ENCODE data around the gene DRC7.

Gene DRC7

GRCh38 chr16:57675741-57676551, 18.7 kb upstream of the DRC7 start:
- DNase-seq (ENCODE audit: low spot score) = no peak

GRCh38 chr16:57676553-57677085, 18.0 kb upstream of the DRC7 start:
- no peak for DNase-seq (ENCODE audit: low spot score)

DNA sequence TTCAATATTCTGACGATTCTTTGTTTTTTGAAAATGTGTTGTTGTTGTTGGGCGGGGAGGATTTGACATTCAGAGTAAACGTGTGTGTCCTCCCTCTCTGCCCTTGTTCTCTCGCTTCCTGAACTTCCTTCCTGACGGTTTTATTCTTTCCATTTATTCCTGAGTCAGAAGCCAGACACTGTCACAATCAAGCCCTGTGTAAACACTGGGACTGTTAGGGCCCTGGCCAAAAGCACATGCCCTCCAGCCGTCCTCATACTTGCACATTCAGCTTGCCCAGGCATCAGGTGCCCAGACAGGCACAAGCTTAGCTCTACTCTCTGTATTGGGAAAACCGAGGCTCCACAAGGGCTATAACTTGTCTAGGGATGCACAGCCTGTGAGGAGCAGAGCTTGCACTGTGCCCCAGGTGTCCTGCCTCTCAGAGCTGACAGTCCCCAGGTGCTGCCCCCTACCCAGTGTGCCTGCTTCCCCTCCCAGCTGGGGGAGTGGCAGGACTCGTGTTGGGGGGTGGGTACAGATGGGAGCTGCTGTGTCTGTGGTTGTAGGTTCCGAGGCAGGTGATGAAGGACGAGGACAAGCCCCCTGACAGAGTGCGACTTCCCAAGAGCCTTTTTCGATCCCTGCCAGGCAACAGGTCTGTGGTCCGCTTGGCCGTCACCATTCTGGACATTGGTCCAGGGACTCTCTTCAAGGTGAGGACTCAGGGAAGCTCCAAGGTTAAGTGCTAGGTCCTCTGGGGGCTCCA, 16.8 kb upstream of the DRC7 start:
- DNase-seq (ENCODE audit: low spot score) = no peak

- no peak for DNase-seq (ENCODE audit: low spot score)
Observed at GRCh38 chr16:57679016-57679415, 15.6 kb upstream of the DRC7 start.

GRCh38 chr16:57679767-57680482, 14.7 kb upstream of the DRC7 start:
- DNase-seq (ENCODE audit: low spot score) = no peak

- DNase-seq (ENCODE audit: low spot score) = no peak
Observed at GRCh38 chr16:57680842-57681375, 13.7 kb upstream of the DRC7 start.

GRCh38 chr16:57681950-57682728, 12.5 kb upstream of the DRC7 start:
- no peak for DNase-seq (ENCODE audit: low spot score)

DNA sequence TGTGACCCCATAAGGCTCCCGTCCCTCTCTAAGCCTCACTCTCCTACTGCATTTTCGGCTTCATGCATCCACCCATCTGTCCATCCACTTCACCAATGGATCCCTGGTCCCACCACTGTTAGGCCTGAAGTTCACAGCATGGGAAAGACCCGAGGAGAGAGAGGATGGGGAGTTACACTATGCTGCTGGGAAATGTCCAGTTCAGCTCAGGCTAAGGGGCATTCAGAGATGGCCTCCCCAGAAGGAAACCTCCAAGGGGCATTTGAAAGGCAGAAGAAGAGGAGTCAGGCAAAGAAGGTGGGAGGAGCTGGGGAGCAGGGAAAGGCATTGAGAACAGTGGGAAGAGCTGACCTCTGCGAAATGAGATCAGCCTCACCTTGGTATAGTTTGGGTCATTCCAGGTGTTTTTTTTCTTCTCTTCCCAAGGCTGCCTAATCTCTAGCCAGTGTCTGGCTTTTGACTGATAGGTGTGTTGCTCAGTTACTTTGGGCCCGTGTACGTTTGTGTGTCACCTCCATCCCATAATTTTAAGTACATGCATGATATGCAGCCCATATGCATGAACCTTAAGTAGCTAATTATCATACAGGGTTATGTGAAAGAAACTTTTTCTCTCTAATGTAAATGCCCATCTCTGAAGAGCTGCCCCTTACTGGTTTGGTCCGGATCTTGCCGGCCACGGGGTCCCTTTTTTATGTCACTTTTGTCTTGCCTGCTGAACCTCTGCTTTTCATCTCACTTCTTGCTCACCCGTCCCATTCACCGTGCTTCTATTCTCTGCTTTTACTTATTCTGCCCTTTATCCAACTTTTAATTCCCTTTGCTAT, 11.6 kb upstream of the DRC7 start:
- DNase-seq (ENCODE audit: low spot score) = no peak

- DNase-seq (ENCODE audit: low spot score) = no peak
Observed at GRCh38 chr16:57683636-57684545, 10.7 kb upstream of the DRC7 start.

GRCh38 chr16:57684626-57685358, 9.8 kb upstream of the DRC7 start:
- no peak for DNase-seq (ENCODE audit: low spot score)

GRCh38 chr16:57685633-57686032, 9.0 kb upstream of the DRC7 start:
- DNase-seq (ENCODE audit: low spot score) = no peak

GRCh38 chr16:57686577-57686976, 8.0 kb upstream of the DRC7 start:
- no peak for DNase-seq (ENCODE audit: low spot score)

- no peak for DNase-seq (ENCODE audit: low spot score)
Observed at GRCh38 chr16:57687363-57687929, 7.2 kb upstream of the DRC7 start.

DNA sequence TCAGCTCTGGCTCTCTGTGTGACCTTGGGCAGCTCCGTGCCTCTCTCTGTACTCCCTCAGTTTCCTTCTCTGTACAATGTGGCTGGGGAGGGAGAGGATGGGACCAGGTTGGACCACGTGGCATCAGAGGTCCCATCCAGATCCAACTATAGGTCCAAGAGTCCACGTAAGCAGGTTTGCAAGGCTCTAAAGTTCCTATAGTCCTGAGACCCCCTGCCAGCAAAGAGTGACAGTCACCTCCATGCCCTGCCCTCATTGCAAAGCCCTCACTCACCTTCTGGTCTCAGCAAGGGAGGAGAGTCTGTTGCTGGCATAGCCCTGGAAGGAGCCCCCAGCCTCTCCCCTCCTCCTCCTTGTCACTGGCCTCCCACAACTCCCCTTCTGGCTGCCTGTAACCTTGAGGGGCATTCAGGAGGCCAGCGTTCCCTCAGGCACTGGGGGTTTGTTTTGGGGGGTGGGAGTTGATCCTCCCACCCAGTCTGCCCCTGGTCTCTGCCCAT, 6.1 kb upstream of the DRC7 start:
- DNase-seq (ENCODE audit: low spot score) = no peak

- DNase-seq (ENCODE audit: low spot score) = no peak
Observed at GRCh38 chr16:57688987-57689761, 5.4 kb upstream of the DRC7 start.

DNA sequence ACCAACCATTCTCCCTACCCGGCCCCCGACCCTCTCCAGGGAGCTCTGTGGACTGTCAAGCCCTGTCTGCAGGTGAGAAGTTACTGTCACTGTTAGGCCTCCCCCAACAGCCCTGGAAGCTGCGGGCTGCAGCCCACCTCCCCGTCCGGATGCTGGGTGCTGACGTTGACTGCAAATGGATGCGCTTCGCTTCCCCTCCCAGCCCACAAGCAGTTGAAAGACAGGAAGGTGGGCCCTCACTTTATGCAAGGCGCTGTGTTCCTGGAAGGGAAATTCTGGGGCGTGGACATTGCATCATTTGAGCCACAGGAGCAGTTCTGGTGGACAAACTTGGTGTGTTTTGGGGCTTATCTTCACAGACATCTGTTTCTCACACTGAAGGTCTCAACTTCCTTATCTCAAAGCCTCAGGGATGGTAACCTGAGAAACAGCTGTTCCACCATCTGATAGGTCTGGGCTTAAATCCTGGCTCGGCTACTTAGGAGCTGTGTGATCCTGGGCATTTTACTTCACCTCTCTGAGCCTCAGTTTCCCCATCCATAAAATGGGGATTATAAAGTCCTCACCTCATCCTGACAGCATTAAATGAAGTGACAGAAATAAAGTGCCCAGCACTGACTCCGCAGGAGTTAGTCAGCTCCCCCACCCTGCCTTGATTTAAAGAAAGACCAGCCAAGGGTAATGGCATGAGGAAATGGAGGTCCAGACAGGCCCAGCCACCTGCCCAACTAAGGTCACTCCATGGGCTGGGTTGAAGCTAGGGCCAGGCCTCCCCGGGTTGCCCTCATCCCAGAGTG, 4.6 kb upstream of the DRC7 start:
- DNase-seq (ENCODE audit: low spot score) = no peak
